ENCODE measurements around the gene GIPC1.

GRCh38 chr19:14472202-14472938 lies 23.6 kb downstream of the GIPC1 start:
- peak; percentile 70 for TF ChIP-seq CTCF (IDR thresholded peaks at IDR 0.05; ENCODE audit: low read depth, low read length)
- no peak for TF ChIP-seq POLR2A (IDR thresholded peaks at IDR 0.05; ENCODE audit: extremely low read depth, insufficient read length)
- peak; percentile 28; the same call in 1 of the 2 replicates for TF ChIP-seq MAX (IDR thresholded peaks at IDR 0.05; ENCODE audit: low read depth, low read length)
- TF ChIP-seq MYC (IDR thresholded peaks at IDR 0.05; ENCODE audit: low read depth, low read length) = peak; percentile 30; the same call in 1 of the 2 replicates

All from NB4 (cell line).